ENCODE measurements around the gene MILR1.

Gene MILR1

GRCh38 chr17:64471440-64471839, 22.5 kb downstream of the MILR1 start:
- TF ChIP-seq, protein P1, sequence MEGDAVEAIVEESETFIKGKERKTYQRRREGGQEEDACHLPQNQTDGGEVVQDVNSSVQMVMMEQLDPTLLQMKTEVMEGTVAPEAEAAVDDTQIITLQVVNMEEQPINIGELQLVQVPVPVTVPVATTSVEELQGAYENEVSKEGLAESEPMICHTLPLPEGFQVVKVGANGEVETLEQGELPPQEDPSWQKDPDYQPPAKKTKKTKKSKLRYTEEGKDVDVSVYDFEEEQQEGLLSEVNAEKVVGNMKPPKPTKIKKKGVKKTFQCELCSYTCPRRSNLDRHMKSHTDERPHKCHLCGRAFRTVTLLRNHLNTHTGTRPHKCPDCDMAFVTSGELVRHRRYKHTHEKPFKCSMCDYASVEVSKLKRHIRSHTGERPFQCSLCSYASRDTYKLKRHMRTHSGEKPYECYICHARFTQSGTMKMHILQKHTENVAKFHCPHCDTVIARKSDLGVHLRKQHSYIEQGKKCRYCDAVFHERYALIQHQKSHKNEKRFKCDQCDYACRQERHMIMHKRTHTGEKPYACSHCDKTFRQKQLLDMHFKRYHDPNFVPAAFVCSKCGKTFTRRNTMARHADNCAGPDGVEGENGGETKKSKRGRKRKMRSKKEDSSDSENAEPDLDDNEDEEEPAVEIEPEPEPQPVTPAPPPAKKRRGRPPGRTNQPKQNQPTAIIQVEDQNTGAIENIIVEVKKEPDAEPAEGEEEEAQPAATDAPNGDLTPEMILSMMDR (IDR thresholded peaks at IDR 0.05; ENCODE audit: extremely low read depth, insufficient read depth, missing control alignments), result no peak
- in situ Hi-C loops (cut with MboI; ENCODE audit: low pct_unique_long_range_greater_than_20kb, low sequenced_read_pairs, unreplicated experiment), result no loop called here
- DNase-seq (ENCODE audit: low spot score), result no peak

- in situ Hi-C loops (cut with MboI; ENCODE audit: low pct_unique_long_range_greater_than_20kb, low sequenced_read_pairs, unreplicated experiment), result no loop called here
- TF ChIP-seq, protein P1 (IDR thresholded peaks at IDR 0.05; ENCODE audit: extremely low read depth, insufficient read depth, missing control alignments), result no peak
- DNase-seq (ENCODE audit: low spot score), result no peak
These were observed 23.6 kb downstream of the MILR1 start for GRCh38 chr17:64472564-64472963.

DNA sequence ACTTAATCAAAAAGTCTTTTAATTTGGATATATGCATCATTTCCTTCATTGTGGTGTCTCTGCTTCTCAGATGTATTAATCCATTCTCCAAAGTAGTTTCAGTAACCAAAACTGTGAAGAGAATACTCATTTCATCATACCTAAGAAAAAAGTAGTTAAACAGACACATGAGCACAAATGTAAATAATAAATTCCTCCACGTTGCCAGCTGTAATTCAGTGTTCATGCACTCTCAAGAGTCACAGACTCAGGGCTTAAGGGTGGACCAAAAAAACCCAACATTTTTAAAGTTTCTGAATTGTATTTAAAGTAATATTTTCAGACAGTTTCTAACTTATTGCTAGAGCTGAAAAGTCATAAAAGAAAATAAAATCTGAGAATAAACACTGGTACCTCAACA, 28.9 kb downstream of the MILR1 start:
- TF ChIP-seq, protein P1 (IDR thresholded peaks at IDR 0.05; ENCODE audit: extremely low read depth, insufficient read depth, missing control alignments), result no peak
- DNase-seq (ENCODE audit: low spot score), result no peak
- in situ Hi-C loops (cut with MboI; ENCODE audit: low pct_unique_long_range_greater_than_20kb, low sequenced_read_pairs, unreplicated experiment), result no loop called here

- TF ChIP-seq, protein P1 (IDR thresholded peaks at IDR 0.05; ENCODE audit: extremely low read depth, insufficient read depth, missing control alignments), result no peak
- DNase-seq (ENCODE audit: low spot score), result no peak
- in situ Hi-C loops (cut with MboI; ENCODE audit: low pct_unique_long_range_greater_than_20kb, low sequenced_read_pairs, unreplicated experiment), result no loop called here
These were observed 32.0 kb downstream of the MILR1 start for GRCh38 chr17:64480951-64481350.

DNA sequence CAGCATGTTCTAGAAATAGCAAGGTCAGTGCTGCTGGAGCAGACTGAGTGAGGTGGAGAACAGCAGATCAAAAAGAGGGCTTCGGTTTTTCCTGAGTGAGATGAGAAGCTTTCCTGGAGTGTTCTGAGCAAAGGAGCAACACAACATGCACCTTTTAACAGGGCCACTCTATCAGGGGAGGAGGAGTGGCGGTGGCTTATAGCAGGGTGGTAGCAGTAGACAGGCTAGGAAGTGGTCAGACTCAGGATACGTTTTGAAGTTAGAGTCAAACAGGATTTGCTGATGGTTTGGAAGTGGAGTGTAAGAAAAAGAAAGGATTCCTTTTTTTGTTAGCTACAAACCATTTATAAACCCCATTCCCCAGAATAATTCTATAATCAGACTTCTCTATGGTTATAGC, 35.5 kb downstream of the MILR1 start:
- DNase-seq (ENCODE audit: low spot score), result no peak
- in situ Hi-C loops (cut with MboI; ENCODE audit: low pct_unique_long_range_greater_than_20kb, low sequenced_read_pairs, unreplicated experiment), result no loop called here
- TF ChIP-seq, protein P1 (IDR thresholded peaks at IDR 0.05; ENCODE audit: extremely low read depth, insufficient read depth, missing control alignments), result no peak

GRCh38 chr17:64488301-64488700, 39.4 kb downstream of the MILR1 start:
- in situ Hi-C loops (cut with MboI; ENCODE audit: low pct_unique_long_range_greater_than_20kb, low sequenced_read_pairs, unreplicated experiment), result loop anchor here (5.0 kb wide), 1 partner anchor 66 kb away; no protein-coding TSS in a partner anchor
- DNase-seq (ENCODE audit: low spot score), result no peak

More at GRCh38 chr17:64488301-64488700, 39.4 kb downstream of the MILR1 start:
- TF ChIP-seq, protein P1 (IDR thresholded peaks at IDR 0.05; ENCODE audit: extremely low read depth, insufficient read depth, missing control alignments), result no peak

All from GM13977 (cell line).